Stimulated activated CD4-positive, alpha-beta T cell treated with anti-CD3 and anti-CD28 coated beads, Interleukin-12 subunit alpha, Interleukin-12 subunit beta, amount 100 ng/mL, for 4 hours (primary cell): ENCODE results near the gene NCKAP5.
"Not testable (repeated sequence)": the region's sequence is repeated elsewhere in the genome, so short reads cannot be mapped to it uniquely, and the experiment has no call there.

Source experiments
- DNase-seq: peaks from one replicate; pipeline ENCODE4 v3.0.0-alpha.2; 2020

NCKAP5 gene

DNA sequence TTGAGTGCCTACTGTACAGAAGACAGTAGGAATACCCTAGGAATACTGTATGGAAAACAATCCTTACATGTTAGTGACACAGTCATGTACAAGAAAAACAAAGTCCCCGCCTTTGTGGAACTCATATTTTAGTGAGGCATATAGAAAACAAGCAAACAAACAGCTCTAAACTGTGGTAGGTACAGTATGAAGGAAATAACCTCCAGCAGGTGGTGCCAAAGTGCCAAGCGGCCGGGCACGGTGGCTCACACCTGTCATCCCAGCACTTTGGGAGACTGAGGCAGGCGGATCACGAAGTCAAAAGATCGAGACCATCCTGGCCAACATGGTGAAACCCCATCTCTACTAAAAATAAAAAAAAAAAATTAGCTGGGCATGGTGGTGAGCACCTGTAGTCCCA is 48.6 kb downstream of the NCKAP5 start:
- DNase-seq, result not testable (repeated sequence)

DNA sequence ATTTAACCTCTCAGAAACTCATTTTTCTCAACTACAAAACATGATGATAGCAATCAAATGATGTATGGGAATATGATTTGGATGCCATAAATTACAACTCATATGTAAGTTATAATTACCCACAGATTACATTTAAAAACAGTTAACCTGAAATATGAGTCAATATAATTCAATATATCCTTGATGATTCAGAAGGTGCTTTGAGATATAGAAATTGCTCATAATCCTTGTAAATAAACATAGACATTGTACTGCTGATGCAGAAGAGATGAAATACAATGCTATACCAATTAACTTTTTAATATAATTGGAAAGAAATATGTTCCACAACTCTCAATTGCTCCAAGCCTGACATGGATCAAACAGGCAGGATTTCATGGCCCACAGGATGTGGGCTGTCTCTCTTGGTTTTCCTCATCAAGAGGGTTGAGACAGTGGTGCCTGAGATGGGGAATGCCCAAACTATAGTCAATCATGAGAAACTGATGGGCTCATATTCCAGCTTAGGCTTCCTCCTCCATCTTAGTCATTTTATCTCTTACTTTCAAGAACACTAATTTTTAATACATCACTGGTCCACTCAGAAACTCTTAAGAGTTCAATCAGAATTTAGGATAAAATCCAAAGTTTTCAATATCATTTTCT is 49.4 kb downstream of the NCKAP5 start:
- DNase-seq, result no peak

DNA sequence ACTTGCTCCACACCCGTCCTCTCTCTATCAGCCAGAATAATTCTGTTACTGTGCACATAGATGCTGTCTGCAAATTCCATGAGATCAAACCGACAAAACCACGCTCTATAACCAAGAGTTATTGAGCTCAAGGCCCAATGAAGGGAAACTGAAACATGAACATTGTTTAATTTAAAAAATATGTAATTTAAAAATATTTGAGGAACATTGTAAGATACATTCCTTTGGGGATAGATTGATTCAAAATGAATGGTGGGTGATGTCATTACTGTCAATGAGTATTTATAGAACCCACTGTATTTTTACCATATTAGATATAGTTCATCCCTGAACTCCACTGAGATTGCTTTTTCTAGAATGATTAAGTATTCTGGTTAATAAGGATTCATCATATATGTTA is 50.4 kb downstream of the NCKAP5 start:
- no peak for DNase-seq

DNA sequence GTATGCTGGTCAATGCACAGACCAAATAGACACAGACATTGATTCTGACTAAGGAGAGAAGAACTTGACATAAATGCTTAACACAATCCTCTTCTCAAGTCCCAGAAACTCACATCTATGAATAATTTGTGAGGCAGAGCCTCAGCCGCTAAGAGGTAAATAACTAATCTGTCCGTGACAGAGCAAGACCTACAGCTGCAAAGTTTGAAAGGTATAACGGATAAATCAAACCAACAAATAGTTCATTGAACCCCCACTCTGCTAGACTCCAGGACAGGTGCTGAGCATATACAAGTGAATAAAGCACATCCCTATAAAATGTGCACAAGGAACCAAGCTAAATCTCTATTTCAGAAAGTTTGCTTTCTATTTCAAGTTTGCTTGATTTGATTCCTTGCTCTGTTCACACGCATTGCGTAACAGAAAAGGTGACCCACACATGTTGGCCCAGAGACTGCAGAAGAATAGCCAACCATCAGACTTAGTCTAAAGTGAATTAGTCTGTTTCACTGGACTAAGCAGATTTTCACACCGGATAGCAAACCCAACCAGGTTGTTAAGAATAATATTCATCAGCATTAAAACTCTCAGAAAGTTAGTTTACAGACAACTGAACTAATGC is 51.7 kb downstream of the NCKAP5 start:
- no peak for DNase-seq

DNA sequence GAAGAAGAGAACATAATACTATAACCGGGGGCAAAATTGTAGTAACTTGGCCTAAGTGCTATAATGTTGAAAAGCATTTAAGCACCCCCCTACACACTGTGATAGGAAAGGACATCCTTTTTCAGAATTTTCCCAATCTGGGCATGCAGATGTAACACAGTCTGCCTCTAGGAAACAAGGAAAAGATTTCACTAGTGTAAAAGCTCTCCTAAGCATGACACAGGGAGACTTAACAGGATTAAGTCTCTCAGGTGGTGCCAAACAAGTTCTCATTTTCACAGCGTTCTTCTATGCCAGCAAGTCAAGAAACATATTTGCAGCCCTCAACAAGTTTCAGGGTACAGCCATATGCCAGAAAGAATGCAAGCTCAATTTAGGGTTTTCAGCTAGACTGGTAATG is 53.0 kb downstream of the NCKAP5 start:
- DNase-seq, result no peak

DNA sequence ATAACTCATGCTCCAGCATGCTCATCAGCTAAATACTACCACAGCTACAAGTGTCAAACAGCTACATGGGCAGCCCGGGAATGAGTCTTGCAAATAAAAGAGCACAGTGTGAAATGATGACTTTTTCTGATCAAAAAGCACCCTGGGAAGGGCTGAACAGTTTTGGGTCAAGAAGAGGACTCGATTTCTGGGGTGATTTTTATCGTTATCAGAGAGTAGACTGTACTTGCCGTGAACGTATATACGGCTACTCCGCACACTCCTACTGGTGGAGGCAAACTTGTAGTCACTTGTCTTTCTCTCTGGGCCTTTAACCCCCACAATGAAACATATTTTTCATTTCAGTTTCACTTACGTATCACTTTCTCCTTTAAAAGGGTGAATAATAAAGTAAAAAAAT is 54.4 kb downstream of the NCKAP5 start:
- no peak for DNase-seq

DNA sequence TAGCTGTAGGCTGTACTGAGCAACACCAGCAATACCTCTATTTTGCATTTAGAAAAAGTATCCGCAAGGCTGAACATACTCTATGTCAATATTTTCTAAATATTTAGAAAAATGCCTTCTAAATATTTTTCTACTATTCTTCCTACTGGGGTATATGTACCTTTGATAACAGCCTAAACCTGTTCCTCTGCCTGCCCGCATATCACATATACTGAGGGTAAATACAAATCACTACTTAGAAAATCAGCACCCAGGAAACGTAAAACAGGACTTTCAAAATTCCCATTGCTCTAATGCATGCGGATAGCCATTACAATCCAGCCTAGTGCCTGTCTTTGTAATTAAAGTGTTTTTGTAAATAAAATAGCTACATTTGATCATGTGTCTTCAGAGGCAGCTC is 56.1 kb downstream of the NCKAP5 start:
- no peak for DNase-seq

DNA sequence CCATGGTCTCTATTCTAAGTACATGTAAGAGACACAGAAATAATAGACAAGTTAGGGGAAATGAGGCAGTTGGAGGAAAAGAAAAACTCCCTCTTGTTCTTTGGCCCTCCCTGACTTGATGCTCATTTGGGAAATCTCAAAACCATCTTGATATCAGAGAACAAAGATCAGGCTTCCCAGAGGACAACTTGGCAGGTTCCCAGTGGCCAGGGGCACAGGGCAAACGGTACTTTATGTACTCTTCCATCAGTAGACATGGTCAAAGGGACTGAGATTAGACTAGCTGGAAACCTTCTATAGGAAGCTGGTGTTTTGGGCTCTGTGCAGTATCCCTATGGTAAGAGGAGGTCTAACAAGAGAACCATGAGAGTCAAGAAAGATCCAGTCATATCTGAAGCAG is 56.6 kb downstream of the NCKAP5 start:
- DNase-seq, result no peak

DNA sequence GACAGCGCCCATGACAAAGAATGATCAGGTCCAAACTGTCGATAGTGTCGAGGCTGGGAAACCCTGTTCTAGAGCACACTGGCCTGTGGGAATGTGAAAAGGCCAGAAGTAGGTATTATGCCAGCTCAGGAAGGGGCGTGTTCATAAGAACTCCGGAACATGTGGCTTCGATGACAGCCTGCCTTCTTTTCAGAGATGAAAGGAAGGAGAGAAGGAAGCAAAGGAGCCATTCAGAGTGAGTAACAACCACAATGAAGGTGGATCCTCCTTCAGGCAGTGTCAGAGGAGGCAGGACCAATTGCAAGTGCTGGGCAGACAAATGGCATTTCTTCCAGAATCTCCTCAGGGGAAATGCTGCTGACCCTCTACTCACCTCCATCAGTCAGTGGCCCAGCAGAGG is 58.5 kb downstream of the NCKAP5 start:
- no peak for DNase-seq

DNA sequence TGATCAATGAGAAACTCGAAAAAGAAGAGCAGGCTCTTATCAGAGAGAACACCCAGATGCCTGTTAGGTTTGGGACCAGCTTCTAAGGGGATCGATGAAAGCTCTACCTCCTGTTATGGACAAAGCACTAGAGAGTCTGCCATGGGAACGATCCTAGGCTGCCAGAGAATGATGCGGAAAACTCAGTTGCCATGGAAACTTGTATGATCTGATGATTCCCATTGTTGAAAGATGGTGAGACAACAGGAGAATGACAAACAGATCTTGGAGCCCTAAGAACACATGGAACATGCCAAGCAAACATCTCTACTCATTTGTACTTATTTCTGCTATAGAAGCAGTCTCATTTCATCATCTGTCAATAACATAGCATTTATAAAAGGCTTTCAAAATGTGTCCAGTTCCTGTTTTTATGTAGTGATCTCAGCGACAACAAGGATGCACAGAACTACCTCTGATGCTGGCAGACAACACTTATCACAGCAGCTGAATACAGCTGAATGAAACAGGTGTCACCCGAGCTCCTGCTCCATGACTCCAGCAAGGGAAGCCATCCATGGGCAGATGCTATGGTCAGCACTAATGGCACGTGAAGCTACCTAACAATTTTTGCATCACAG is 59.6 kb downstream of the NCKAP5 start:
- no peak for DNase-seq

DNA sequence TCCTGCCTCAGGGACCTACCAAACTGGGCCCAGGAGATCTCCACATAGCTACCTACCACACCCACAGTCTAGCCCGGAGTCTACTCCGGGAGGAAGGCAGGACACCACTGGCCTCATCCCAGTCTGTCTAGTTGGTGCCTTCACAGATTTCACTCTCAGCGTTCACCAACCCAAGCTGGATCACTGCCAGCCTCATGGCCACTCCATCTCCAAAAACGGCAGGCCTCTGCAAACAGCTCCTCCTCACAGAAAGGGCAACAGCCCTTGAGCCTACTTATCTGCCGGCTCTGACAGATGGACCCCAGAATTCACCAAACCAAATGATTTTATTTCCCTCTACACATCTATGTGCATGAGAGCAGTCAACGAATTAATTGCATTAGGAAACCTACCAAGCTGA is 61.3 kb downstream of the NCKAP5 start:
- DNase-seq, result no peak

DNA sequence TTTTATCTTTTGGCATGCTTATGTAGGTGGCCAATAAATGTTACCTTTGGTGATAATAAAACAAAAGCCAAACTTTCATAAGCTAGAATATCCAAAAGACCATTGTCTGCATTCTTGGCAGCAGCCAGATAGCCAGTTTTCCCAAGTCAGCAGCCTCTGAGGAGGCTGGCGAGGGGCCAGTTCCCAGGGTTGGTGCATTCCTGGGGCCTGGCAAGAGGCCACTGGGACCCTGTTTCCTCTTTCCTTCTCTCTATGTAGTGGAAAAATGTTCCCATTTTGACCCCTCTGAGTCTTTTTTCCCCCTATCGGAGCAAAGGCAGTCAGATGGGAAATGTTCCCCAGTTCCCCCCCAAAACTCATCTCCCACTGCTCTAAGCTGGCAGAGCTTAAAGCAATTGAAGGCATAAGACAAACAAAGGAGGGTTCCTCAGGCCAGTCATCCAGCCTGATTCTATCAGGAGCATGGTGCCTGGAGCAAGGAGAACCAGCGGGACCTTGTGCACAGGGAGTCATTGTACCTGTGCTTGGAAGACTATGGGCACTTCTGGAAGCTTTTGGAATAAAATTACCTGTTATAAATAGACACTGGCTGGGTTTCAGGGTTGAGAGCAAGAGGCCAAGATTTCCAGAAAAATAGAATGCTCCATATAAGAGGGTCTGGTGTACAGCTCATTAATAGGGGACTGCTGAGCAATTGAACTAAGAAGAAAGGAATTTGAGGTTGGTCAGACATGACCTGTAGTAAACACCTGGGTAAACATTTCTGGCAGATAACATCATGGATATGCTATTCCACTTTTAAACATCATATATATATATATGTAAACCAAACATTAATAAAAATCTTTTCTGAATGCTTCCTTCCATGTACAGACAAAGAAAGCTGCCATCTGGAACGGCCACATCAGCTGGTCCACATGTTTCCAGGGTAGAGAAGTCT is 63.4 kb downstream of the NCKAP5 start:
- no peak for DNase-seq

DNA sequence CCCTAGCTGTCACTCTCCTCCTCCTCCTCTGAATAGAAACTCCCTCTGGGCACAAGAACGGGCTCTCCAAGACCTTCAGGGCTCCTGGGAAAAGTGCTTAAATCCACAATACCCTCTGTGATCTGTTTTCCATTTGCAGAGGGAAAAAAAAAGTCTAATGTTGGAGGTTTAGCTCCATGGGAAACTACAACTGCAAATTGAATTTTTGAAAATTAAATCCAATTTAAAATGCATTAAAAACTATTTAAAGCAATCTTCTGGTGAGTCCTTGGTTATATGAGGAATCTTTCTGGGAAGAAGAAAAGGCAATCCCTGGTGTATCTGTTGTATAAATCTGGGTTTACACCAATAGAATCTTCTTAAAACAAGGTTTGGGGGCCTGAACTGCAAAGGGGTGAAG is 64.3 kb downstream of the NCKAP5 start:
- no peak for DNase-seq

DNA sequence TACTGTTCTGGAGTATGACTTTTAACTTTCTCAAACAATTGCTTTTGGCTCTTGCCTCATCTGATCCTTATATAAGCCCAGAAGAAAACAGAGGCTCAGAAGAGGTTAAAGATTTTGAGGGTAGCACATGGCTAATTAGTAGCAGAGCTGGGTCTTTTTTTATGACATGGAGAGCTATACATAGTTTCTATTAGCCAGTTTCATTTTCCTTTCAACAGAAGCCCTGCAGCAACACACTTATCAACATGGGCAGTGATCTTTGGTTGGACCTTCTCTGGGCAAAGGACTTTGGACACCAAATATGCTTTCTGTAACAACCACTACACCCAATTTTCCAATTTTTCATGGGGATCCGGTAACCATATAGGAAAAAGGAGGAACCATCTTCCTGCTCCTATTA is 64.9 kb downstream of the NCKAP5 start:
- no peak for DNase-seq

DNA sequence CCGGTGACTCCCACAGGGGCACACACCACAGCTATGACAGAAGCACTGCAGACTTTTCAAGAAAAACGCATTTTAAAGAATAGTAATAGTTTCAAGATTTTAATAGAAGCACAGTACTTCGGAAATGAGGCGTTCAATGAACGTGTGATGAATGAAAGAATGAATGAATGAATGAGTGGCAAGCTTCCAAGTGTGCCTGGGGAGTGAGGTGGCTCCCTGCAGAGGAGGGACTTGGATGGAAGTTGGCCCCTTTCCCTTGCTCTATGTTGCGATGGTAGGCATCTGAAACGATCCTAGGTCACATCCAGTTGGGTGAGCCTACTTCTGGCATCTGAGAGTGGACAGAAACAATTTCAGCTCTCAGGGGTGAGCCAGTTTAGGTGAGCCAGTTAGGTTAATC is 65.6 kb downstream of the NCKAP5 start:
- DNase-seq, result no peak

DNA sequence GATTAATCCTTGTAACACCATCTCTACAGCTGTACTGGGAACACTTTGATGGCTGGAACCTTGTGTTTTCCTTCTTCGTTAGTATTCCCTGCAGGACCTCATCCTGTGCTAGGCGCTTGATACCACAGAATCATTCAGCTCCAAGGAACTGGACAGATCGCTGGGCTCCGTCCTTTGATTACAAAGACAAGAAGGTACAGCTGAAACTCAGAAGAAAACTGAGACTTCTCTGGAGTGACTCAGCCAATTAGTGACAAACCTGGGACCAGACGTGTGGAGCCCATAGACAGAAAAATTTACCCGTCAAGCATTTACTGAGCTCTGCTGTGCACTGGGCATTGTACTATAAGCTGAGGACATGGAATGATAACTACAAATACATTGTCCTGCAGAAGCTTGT is 67.3 kb downstream of the NCKAP5 start:
- DNase-seq, result no peak

DNA sequence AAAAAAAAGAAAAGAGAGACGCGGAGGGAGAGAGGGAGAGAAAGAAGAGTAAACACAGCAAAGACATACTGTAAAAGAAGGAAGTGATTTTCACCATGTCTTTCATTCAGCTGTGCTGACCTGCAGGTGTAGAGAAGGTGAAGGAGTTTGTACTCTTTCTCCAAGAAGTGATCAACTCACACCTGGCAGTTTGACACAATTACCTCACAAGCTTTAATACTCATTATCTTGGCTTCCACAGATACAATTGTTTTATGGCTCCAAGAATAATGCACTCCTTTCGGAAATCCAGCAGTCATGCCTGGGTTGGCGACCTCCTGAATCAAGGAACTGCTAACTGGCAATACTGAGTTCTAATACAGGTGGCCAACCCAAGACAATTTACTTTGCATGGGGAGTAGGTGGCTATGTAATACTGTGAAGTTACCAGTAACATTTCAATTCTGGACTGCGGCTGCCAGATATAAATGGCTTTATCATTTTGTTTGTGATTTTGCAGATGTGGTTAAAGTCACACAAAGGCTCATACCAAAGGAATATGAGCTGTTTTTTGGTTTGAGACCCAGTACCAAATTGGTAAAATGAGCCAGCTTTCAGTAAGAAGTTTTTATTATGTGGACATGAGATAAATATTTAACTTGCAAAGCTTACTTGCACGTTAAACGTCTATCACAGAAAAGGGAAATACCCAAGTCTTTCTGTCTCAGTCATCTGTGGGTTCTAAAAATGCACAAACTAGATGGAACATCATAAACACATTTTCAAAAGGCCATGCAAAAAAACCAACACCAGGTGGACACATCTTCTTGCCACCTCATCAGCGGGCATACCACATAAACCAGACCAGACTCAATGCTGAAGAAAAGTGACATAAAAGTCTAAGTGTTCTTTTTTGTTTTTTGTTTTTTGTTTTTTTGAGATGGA is 69.3 kb downstream of the NCKAP5 start:
- no peak for DNase-seq

DNA sequence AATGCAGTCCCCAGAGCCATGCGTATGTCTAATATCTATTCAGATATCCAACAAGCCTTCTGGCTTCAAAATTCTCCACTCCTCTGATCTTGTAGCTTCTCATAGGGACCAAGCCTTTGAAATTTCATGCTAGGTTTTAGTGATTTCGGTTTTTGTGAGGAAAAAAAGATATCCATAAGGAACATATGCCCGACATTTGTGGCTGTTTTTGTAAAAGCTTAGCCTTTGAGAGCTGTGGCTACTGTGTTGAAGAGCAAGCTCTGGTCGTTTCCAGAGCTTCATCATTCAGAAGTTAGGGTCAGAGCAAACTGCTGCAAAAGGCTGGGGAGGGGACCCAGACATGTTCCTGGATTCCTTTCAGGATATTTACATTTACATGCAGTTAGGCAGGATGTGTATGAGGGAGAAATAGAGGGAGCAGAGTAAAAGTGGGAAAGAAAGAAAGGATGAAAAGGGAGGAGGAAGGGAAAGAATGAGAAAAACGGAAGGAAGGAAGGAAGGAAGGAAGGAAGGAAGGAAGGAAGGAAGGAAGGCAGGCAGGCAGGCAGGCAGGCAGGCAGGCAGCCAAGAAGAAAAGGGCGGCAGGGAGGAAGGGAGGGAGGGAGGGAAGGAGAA is 70.2 kb downstream of the NCKAP5 start:
- DNase-seq, result no peak

DNA sequence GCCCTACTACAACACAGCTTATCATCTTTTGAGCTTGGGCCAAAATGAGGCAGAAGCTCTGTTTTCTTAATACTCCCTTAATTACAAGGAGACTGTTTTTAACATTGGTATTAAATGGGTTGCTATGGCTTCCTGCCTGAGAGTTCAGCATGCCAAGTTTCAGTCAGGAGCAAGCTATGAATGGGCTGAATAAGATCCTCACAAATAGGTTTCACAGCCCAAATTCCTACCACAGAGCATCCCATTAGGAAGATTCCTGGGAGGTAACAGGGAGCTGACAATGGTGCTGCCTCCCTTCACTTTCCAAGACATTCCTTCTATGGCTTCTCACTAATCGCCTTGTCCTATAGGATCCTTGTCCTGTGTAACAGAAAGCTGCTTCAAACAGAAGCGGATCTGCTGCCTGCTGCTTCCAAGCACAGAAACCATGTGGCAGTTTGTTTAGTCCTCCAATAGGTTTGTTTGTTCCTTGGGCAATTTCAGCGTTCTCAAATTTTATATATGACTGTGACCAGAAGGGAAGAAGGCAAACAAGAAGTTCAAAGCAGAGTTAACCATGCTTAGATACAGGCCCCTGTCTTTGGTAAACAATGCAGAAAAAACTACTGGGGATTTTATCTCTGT is 70.9 kb downstream of the NCKAP5 start:
- no peak for DNase-seq

DNA sequence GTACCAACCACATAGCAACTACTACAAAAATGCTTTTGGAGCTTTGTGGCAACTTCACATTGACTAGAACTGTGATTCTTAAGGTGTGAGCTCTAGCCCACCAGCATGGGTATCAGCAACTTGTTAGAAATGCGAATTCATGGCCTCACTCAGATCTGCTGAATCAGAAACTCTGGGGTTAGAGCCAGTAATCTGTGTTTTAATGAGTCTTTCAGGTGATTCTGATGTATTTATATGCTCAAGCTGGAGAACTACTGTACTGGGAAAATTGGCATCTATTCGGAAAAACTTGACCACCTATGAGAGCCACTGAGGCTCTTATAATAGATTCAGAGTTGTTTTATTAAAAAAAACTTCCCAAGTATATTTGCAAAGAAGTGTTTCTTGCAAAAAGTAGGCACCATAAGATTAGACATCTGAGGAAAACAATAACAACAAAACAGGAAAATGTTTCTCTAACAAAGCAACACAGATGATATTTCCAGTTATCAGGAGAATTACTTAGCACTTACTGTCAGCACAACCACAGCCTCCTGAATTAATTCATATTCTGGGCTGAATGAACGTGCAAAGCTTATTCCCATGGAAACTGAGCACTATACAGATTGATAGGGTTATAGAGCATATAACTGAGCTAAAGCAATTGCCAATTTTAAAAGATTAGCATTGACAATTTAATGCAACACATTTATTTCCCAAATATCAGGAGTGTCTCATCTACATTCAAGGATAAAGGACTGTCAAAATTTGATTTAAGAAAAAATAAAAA is 71.6 kb downstream of the NCKAP5 start:
- DNase-seq, result no peak

DNA sequence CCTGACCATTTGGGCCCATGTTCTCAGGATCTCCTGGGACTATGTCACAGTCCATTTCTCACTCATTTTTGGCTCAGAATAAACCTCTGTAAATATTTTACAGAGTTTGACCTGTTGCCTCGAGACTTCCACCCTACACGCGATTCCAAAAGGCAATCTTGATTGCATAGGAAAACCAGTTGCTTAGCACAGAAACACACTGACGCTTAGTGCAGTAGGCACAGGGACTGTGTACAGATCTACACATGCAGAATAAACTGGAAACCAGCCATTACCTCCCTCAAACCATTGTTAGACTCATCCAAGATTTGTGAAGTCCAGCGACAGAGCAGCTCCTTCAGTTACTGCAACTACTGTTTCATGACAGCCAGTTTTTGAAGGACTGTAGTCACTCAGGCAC is 73.0 kb downstream of the NCKAP5 start:
- DNase-seq, result no peak
